Measurements from ENCODE around the gene OLFML2A. TPM values are rescaled to one million over a fixed set of nuclear protein-coding genes. Genes with fewer than 3 reads are reported as not detected.
"Not testable (repeated sequence)": the region's sequence is repeated elsewhere in the genome, so short reads cannot be mapped to it uniquely, and the experiment has no call there.

The OLFML2A gene
- 10 to 100 TPM; 18.3 to 25.7 (median 20.6) TPM for polyA plus RNA-seq (ENCODE audit: insufficient read length in 3 of 3)
- long read RNA-seq, donor 1, full-length matches to known transcripts, result 1 of 10 reads
- long read RNA-seq, donor 1, partial matches to known transcripts, result 9 of 10 reads
- long read RNA-seq, donor 1, other reads (novel, unspliced or antisense), result 0 of 10 reads
- long read RNA-seq, donor 2, result 0 reads
- long read RNA-seq, donor 3, full-length matches to known transcripts, result 5 of 5 reads
- long read RNA-seq, donor 3, partial matches to known transcripts, result 0 of 5 reads
- long read RNA-seq, donor 3, other reads (novel, unspliced or antisense), result 0 of 5 reads
- long read RNA-seq, donor 4, full-length matches to known transcripts, result 1 of 1 reads
- long read RNA-seq, donor 4, partial matches to known transcripts, result 0 of 1 reads
- long read RNA-seq, donor 4, other reads (novel, unspliced or antisense), result 0 of 1 reads
- long read RNA-seq, donor 5, result 0 reads
- long read RNA-seq, donor 6, full-length matches to known transcripts, result 4 of 17 reads
- long read RNA-seq, donor 6, partial matches to known transcripts, result 13 of 17 reads
- long read RNA-seq, donor 6, other reads (novel, unspliced or antisense), result 0 of 17 reads
- long read RNA-seq, donor 7, partial matches to known transcripts, result 37 of 37 reads
- long read RNA-seq, donor 7, other reads (novel, unspliced or antisense), result 0 of 37 reads
- long read RNA-seq, donor 8, full-length matches to known transcripts, result 2 of 2 reads
- long read RNA-seq, donor 8, partial matches to known transcripts, result 0 of 2 reads
- long read RNA-seq, donor 8, other reads (novel, unspliced or antisense), result 0 of 2 reads
- long read RNA-seq, donor 9, full-length matches to known transcripts, result 2 of 2 reads
- long read RNA-seq, donor 9, partial matches to known transcripts, result 0 of 2 reads
- long read RNA-seq, donor 9, other reads (novel, unspliced or antisense), result 0 of 2 reads
- long read RNA-seq, donor 10, full-length matches to known transcripts, result 4 of 4 reads
- long read RNA-seq, donor 10, partial matches to known transcripts, result 0 of 4 reads
- long read RNA-seq, donor 10, other reads (novel, unspliced or antisense), result 0 of 4 reads
- long read RNA-seq, donor 11, result 0 reads
- long read RNA-seq, donor 12, result 0 reads
- long read RNA-seq, donor 13, result 0 reads
- long read RNA-seq, donor 14, full-length matches to known transcripts, result 1 of 1 reads
- long read RNA-seq, donor 14, partial matches to known transcripts, result 0 of 1 reads
- long read RNA-seq, donor 14, other reads (novel, unspliced or antisense), result 0 of 1 reads
- long read RNA-seq, donor 15, full-length matches to known transcripts, result 1 of 1 reads
- long read RNA-seq, donor 15, partial matches to known transcripts, result 0 of 1 reads
- long read RNA-seq, donor 15, other reads (novel, unspliced or antisense), result 0 of 1 reads
- long read RNA-seq, donor 16, full-length matches to known transcripts, result 5 of 10 reads
- long read RNA-seq, donor 16, partial matches to known transcripts, result 5 of 10 reads
- long read RNA-seq, donor 16, other reads (novel, unspliced or antisense), result 0 of 10 reads

GRCh38 chr9:124776954-124777648 lies at the start of gene OLFML2A:
OLFML2A (plus strand) TSS chr9:124777133; CDS start chr9:124777271, 138 bp downstream.
- no peak for DNase-seq (ENCODE audit: extremely low read depth in 1 of 11, low read depth in 9 of 11, low spot score in 4 of 11)

GRCh38 chr9:124730772-124731171 lies 46.2 kb upstream of the OLFML2A start:
- no peak for DNase-seq (ENCODE audit: extremely low read depth in 1 of 11, low read depth in 9 of 11, low spot score in 4 of 11)

GRCh38 chr9:124733964-124734740 lies 42.8 kb upstream of the OLFML2A start:
- no peak for DNase-seq (ENCODE audit: extremely low read depth in 1 of 11, low read depth in 9 of 11, low spot score in 4 of 11)

GRCh38 chr9:124734741-124735083 lies 42.2 kb upstream of the OLFML2A start:
- not testable (repeated sequence) for DNase-seq (ENCODE audit: extremely low read depth in 1 of 11, low read depth in 9 of 11, low spot score in 4 of 11)

GRCh38 chr9:124735121-124735520 lies 41.8 kb upstream of the OLFML2A start:
- DNase-seq (ENCODE audit: extremely low read depth in 1 of 11, low read depth in 9 of 11, low spot score in 4 of 11), result no peak

GRCh38 chr9:124738075-124738474 lies 38.9 kb upstream of the OLFML2A start:
- DNase-seq (ENCODE audit: extremely low read depth in 1 of 11, low read depth in 9 of 11, low spot score in 4 of 11), result not testable (repeated sequence)

GRCh38 chr9:124739360-124739759 lies 37.6 kb upstream of the OLFML2A start:
- no peak for DNase-seq (ENCODE audit: extremely low read depth in 1 of 11, low read depth in 9 of 11, low spot score in 4 of 11)

GRCh38 chr9:124741149-124741548 lies 35.8 kb upstream of the OLFML2A start:
- no peak for DNase-seq (ENCODE audit: extremely low read depth in 1 of 11, low read depth in 9 of 11, low spot score in 4 of 11)

GRCh38 chr9:124741662-124742061 lies 35.3 kb upstream of the OLFML2A start:
- no peak for DNase-seq (ENCODE audit: extremely low read depth in 1 of 11, low read depth in 9 of 11, low spot score in 4 of 11)

GRCh38 chr9:124742940-124743339 lies 34.0 kb upstream of the OLFML2A start:
- DNase-seq (ENCODE audit: extremely low read depth in 1 of 11, low read depth in 9 of 11, low spot score in 4 of 11), result no peak

GRCh38 chr9:124743686-124744348 lies 33.1 kb upstream of the OLFML2A start:
- no peak for DNase-seq (ENCODE audit: extremely low read depth in 1 of 11, low read depth in 9 of 11, low spot score in 4 of 11)

GRCh38 chr9:124747065-124747464 lies 29.9 kb upstream of the OLFML2A start:
- DNase-seq (ENCODE audit: extremely low read depth in 1 of 11, low read depth in 9 of 11, low spot score in 4 of 11), result no peak

- no peak for DNase-seq (ENCODE audit: extremely low read depth in 1 of 11, low read depth in 9 of 11, low spot score in 4 of 11)
These were observed 27.6 kb upstream of the OLFML2A start for GRCh38 chr9:124749284-124749683.

- DNase-seq (ENCODE audit: extremely low read depth in 1 of 11, low read depth in 9 of 11, low spot score in 4 of 11), result no peak
These were observed 27.2 kb upstream of the OLFML2A start for GRCh38 chr9:124749781-124750180.

GRCh38 chr9:124752967-124753366 lies 24.0 kb upstream of the OLFML2A start:
- DNase-seq (ENCODE audit: extremely low read depth in 1 of 11, low read depth in 9 of 11, low spot score in 4 of 11), result no peak

- DNase-seq (ENCODE audit: extremely low read depth in 1 of 11, low read depth in 9 of 11, low spot score in 4 of 11), result no peak
These were observed 22.6 kb upstream of the OLFML2A start for GRCh38 chr9:124754289-124754688.

- DNase-seq (ENCODE audit: extremely low read depth in 1 of 11, low read depth in 9 of 11, low spot score in 4 of 11), result no peak
These were observed 21.9 kb upstream of the OLFML2A start for GRCh38 chr9:124755061-124755460.
